ENCODE data around the gene CD300LG.

DNA sequence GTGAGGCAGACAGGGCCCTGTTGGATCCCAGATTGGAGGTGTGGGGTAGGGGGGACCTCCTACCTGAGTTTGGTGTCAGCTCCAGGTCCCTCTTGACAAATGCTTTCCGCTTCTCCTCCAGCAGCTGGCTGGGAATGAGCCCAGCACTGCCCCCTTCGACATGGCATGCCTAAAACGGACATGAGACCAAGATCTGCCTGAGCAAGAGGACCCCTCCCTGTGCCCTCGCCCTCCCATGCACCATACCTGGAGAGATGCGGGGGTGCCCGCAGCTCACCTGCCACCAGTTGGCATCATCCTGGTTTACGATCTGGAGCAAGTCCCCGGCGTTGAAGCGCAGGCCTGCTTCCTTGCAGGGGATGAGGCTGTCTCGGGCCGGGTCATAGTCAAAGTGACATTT, 34.2 kb downstream of the CD300LG start:
- TF ChIP-seq, protein P1, sequence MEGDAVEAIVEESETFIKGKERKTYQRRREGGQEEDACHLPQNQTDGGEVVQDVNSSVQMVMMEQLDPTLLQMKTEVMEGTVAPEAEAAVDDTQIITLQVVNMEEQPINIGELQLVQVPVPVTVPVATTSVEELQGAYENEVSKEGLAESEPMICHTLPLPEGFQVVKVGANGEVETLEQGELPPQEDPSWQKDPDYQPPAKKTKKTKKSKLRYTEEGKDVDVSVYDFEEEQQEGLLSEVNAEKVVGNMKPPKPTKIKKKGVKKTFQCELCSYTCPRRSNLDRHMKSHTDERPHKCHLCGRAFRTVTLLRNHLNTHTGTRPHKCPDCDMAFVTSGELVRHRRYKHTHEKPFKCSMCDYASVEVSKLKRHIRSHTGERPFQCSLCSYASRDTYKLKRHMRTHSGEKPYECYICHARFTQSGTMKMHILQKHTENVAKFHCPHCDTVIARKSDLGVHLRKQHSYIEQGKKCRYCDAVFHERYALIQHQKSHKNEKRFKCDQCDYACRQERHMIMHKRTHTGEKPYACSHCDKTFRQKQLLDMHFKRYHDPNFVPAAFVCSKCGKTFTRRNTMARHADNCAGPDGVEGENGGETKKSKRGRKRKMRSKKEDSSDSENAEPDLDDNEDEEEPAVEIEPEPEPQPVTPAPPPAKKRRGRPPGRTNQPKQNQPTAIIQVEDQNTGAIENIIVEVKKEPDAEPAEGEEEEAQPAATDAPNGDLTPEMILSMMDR (IDR thresholded peaks at IDR 0.05) = no peak
- no peak for TF ChIP-seq POLR2A (IDR thresholded peaks at IDR 0.05)

Measured in body of pancreas (tissue), 4 donors.